Thyroid gland (tissue), 4 donors: Measurements from ENCODE around the gene ATP6V1A.

Experiments
- POLR2A ChIP-seq, 2 donors: fragments of 450-650 bp; IDR thresholded peaks; one replicate each; pipeline ENCODE4 v1.6.1; 2017; ENCODE audit warnings: antibody characterized with exemption in 2 of 2, mild to moderate bottlenecking in 2 of 2, moderate library complexity in 1 of 2
- TF ChIP-seq, protein P1 (sequence below), 6 experiments: fragments of 200-600 bp in 3 of 6; fragments of 450-650 bp in 3 of 6; sonication (generic) in 3 of 6; IDR thresholded peaks; one replicate each; pipeline ENCODE4 v1.5.1; 2016 to 2019; ENCODE audit warnings: antibody characterized with exemption in 6 of 6, mild to moderate bottlenecking in 2 of 6, inconsistent platforms in 1 of 6, moderate library complexity in 1 of 6

- TF ChIP-seq, protein P1, sequence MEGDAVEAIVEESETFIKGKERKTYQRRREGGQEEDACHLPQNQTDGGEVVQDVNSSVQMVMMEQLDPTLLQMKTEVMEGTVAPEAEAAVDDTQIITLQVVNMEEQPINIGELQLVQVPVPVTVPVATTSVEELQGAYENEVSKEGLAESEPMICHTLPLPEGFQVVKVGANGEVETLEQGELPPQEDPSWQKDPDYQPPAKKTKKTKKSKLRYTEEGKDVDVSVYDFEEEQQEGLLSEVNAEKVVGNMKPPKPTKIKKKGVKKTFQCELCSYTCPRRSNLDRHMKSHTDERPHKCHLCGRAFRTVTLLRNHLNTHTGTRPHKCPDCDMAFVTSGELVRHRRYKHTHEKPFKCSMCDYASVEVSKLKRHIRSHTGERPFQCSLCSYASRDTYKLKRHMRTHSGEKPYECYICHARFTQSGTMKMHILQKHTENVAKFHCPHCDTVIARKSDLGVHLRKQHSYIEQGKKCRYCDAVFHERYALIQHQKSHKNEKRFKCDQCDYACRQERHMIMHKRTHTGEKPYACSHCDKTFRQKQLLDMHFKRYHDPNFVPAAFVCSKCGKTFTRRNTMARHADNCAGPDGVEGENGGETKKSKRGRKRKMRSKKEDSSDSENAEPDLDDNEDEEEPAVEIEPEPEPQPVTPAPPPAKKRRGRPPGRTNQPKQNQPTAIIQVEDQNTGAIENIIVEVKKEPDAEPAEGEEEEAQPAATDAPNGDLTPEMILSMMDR (IDR thresholded peaks at IDR 0.05) = peak in 5 of 6 experiments; percentile 35 to 68 (median 58)
- TF ChIP-seq POLR2A (IDR thresholded peaks at IDR 0.05) = no peak
These were observed 1.7 kb upstream of the ATP6V1A start for GRCh38 chr3:113744941-113745755.
